HG02798 (cell line): Measurements from ENCODE around the gene DDX6.
A peak's percentile ranks its signal among the peaks of the same experiment; 100 is the strongest.
"Not testable (repeated sequence)": the region's sequence is repeated elsewhere in the genome, so short reads cannot be mapped to it uniquely, and the experiment has no call there.

Experiments used
- ATAC-seq: cut with Tn5 transposase; IDR thresholded peaks from one replicate; pipeline ENCODE4 v1.9.1; 2021; ENCODE audit warnings: mild to moderate bottlenecking; ENCODE audit not compliant: unreplicated experiment, poor library complexity

DDX6 gene, protein sequence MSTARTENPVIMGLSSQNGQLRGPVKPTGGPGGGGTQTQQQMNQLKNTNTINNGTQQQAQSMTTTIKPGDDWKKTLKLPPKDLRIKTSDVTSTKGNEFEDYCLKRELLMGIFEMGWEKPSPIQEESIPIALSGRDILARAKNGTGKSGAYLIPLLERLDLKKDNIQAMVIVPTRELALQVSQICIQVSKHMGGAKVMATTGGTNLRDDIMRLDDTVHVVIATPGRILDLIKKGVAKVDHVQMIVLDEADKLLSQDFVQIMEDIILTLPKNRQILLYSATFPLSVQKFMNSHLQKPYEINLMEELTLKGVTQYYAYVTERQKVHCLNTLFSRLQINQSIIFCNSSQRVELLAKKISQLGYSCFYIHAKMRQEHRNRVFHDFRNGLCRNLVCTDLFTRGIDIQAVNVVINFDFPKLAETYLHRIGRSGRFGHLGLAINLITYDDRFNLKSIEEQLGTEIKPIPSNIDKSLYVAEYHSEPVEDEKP

DNA sequence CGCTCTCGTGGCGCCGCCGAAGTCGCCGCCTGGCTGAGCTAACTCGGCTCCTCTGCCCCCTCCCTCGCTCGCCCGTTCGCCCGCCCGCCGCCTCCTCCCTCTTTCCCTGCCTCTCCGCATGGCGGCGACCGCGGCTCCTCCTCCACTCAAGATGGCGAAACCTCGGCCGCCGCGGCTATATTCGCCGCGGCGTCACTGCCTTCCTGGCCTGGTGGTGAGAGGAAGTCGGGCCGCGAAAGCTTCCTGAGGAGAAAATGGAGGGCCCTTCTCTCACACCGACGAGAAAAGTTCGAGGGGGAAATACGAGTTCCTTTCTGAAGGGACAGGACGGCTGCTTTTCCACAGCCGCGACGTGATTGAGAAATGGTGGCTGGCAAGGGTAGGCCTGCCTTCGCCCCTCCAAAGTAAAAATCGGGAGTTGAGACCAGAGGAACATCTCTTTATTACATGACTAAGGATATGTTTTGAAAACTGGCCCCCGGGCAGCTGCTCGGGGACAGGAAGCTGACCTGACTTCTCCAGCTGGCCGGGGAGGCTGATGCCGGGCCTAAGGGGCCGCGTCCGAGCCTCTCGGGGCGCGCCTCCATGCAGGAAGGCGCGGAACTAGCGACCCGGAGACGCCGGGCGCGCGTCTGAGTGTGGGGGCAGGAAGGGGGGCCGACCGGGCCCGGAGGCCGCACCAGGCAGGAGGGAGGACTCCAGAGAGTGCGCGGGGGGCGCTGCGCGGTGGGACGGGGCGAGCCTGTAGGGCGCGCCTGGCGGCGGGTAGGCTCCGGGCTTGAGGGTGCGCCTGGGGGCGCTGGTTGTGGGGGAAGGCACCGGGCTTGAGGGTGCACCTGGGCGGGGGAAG, at the start of gene DDX6:
Gene DDX6, minus strand, starts transcription at position 54 of the 850 bp plus-strand sequence. CDS start 4,913 bp downstream, outside the sequence.
- peak; percentile 49 for ATAC-seq

DNA sequence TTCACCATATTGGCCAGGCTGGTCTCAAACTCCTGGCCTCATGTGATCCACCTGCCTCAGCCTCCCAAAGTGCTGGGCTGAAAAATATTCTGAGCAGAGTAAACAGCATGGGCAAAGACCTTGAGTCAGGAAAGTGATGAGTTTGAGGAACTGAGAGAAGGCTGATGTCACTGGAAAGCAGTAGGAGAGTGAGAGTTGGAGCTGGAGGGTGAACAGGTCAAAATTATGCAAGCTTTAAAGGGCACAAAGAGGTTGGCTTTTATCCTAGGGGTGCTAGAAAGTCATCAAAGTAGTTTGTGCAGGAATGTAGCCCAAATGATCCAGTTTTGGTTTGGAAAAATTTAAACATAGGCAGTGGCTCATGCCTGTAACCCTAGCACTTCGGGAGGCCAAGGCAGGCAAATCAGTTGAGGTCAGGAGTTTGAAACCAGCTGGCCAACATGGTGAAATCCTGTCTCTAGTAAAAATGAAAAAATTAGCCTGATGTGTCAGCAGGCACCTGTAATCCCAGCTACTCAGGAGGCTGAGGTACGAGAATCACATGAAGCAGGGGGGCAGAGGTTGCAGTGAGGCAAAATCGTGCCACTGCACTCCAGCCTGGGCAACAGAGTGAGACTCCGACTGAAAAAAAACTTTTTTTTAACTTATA, 48.1 kb upstream of the DDX6 start:
- ATAC-seq: peak; percentile 74

DNA sequence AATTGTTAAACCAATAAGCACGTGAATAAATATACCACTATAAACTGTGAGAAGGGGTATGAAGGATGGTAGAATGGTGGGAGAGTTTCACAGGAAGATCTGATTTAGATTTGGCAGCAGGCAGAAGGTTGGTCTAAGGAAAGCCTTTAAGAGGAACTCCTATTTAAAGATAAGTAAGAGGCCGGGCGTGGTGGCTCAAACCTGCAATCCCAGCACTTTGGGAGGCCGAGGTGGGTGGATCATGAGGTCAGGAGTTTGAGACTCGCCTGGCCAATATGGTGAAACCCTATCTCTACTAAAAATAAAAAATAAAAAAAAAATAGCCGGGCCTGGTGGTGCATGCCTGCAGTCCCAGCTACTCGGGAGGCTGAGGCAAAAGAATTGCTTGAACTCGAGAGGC, 46.9 kb upstream of the DDX6 start:
- no peak for ATAC-seq

DNA sequence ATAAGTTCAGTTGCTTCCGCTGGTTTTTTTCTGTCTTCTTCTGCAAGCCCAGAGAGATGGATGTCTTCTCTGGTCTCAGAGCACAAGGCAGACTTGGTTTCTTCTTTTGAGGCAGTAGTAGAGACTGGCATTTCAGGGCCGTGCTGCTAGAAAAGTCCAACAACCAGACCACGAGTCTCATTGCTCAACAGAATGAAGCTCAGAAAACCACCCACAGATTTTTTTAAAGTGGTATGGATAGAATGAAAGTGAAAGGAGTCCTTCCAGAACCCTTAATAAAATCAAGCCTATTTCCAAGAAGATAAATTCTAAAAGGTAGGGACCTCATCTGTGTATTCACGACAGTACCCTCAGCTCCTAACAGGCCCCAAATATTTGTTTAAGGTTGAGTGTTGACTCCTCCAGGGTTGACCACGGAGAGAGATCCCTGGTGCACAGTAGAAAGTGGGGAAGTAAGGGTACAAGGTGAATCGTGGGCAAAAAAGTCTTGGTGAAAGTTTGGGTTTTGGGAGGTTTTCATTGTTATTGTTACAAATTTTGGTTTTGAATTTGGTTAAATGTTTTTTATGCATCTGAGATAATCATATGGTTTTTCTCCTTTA, 43.6 kb upstream of the DDX6 start:
- no peak for ATAC-seq

DNA sequence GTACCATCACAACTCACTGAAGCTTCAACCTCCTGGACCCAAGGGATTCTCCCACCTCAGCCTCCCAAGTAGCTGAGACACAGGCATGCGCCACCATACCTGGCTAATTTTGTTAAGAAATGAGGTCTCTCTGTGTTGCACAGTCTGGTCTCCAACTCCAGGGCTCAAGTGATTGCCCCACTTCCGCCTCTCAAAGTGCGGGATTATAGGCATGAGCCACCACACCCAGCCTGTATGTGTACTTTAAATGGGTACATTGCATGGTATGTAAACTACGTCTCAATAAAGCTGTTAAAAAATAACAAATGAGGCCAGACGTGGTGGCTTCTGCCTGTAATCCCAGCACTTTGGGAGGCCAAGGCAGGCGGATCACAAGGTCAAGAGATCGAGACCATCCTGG, 36.2 kb upstream of the DDX6 start:
- ATAC-seq: no peak

DNA sequence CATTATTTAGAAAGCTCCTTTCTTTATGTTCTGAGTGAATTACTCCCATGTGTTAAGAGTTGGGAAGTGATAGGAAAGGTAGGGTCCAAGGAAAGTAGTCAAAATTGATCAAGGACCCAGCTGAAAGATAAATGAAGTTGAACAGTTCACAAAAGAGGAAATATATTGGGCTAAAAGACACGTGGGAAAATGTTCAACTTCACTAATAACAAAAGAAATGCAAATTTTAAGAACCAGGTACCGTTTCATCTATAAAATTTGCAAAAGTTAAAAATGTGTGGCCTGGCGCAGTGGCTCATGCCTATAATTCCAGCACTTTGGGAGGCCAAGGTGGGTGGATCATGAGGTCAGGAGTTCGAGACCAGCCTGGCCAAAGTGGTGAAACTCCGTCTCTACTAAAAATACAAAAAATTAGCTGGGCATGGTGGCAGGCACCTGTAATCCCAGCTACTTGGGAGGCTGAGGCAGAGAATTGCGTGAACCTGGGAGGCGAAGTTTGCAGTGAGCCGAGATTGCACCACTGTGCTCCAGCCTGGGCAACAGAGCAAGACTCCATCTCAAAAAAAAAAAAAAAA, 32.1 kb upstream of the DDX6 start:
- not testable (repeated sequence) for ATAC-seq

DNA sequence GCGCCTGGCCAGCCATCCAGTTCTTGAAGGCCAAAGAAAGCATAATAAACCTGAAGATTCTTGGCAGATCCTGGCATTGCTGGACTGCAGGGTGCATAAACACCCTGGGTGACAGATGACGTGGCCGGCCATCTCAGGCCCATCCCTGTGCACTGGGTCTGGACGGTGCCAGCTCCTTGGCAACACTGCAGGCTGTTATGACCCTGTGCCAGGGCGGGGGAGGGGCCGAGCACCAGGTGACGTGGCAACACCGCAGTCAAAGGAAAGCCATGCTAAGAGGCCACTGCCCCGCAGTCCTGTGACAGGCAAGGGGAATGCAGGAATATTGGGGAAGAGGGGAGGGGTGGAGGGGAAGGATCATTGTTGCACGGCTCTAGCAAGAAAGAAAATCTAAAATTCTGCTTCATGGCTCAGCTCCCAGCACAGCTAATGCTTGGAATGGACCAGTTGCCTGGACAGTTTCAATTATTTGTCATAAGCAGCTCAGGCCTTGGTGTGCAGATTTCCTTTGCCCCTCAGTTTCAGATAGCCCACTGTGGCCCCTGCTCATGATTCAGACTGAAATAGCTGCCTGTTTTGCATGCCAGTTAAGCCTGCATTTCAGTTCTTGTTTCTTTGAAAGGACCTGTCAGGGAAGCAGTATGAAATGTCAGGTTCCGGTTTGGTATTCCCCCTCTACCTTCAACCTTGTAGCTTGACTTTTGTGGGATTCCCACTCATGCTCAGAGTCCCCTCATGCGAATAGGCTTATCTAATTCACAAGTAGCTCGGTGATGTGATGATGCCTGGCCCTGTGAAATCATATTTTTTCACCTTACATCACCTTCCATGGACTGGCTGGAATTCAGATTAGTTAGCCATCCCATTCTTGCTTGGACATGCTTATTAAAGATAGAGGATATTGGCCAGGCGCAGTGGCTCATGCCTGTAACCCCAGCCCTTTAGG, 29.7 kb upstream of the DDX6 start:
- peak; percentile 92 for ATAC-seq

DNA sequence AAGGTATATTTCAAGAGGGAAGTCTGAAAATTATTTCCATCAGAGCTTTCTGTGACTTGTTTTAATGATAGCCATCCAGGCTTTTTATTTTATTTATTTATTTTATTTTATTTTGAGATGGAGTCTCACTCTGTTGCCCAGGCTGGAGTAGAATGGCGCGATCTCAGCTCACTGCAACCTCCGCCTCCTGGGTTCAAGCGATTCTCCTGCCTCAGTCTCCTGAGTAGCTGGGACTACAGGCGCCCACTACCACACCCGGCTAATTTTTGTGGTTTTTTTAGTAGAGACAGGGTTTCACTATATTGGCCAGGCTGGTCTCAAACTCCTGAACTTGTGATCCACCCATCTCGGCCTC, 29.0 kb upstream of the DDX6 start:
- not testable (repeated sequence) for ATAC-seq

DNA sequence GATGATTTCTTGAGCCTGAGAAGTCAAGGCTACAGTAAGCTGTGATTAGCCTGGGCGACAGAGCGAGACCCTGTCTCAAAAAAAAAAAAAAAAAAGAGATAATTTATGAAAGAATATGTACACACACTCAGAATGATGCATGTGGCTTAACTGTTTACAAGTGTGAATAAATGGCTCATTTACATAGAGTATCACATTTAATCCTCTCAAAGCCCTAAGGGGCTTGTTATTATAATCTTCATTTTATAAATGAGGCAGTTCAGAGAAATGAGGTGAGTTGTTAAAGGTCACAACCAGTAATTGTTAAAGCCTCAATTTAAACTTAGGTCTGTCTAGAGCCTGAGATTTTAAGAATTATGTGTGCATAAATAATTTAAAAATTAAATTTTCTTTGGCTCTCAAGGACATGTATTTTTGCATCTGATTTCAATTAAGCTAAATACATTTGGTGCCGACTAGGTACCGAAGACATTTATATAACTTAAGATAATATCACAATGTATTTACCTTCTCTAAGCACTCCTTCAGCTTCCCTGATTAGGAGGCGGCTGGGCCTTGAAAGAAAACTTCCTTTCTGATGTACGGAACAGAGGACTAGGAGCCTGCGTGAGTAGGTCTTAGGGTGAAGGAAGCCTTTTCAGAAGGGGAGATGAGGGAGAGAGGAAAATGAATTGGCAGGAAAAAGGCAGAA, 28.5 kb upstream of the DDX6 start:
- ATAC-seq: no peak

DNA sequence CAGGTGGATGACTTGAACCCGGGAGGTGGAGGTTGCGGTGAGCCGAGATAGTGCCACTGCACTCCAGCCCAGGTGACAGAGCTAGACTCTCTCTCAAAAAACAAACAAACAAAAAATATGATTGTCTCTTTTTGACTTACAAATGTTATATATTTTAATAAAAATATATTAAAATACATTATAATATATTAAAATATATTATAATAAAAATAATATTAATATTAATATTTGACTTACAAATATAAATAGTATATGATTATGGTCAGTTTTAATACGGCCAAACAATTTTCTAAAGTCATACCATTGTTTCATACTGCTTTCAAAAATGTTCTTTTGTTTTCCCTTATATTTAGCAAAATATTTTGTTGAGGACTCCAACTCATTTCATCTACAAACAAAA, 27.2 kb upstream of the DDX6 start:
- ATAC-seq: no peak

DNA sequence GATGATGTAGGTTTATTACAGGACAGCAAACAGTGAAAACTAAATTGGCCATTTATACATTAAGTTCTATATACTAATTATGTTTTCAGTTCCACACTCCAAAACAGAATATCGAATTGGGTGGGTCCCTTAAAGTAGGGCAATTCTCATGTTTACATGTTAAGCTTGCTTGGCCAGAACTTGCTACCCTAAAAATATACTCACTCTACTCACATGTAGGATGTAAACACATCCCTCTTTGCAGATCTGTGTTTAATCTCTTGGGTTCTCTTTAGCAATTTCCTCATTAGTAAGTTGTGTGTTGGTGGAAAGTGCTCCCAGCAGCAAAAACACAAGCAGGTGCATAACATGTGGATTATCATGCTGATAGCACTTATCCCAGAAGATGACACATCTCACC, 22.6 kb upstream of the DDX6 start:
- ATAC-seq: no peak

DNA sequence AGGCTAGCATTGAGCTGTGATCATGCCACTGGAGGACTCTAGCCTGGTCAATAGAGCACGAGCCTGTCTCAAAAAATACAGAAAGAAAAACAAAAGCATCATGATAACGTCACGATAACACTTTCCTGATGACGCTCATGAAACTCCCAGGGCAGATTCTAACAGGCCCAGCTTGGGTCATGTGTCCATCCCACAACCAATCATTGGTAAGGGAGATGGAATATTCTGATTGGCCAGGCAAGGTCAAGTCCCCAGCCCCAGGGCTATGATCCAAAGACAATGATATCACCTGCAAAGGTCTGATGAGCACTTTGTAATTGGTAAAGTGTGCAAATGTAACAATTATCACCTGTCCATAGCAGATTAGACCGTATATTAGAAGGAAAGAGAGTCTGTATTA, 21.5 kb upstream of the DDX6 start:
- no peak for ATAC-seq

DNA sequence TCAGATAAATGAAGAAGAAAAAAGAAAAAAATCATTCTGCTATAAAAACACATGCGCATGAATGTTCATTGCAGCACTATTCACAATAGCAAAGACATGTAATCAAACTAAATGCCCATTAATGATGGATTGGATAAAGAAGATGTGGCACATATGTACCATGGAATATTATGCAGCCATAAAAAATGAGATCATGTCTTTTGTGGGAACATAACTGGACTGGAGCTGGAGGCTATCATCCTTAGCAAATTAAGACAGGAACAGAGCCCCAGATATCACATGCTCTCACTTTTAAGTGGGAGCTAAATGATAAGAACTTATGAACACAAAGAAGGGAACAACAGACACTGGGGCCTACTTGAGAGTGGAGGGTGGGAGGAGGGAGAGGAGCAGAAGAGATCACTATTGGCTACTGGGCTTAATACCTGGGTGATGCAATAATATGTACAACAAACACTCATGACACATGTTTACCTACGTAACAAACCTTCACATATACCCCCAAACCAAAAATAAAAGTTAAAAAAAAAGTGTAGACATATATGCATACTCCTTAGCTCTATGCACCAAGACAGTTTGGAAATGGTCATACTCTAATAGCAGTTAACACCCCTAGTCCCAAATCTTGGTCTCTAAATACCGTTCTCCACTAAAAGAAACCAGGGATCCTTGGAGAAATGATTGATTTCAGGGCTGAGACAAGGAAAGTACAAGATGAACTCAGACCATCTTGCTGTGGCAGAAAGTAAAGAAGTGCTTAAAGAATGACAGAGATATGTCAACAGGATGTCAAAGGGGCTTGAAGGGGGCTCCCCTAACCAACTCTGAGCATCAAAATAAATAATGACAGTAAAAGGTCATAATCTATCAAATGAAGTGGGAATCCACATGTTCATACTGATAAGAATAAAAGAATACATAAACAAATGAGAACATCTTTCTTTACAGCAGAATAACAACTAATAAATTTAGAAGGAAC, 17.1 kb upstream of the DDX6 start:
- no peak for ATAC-seq

DNA sequence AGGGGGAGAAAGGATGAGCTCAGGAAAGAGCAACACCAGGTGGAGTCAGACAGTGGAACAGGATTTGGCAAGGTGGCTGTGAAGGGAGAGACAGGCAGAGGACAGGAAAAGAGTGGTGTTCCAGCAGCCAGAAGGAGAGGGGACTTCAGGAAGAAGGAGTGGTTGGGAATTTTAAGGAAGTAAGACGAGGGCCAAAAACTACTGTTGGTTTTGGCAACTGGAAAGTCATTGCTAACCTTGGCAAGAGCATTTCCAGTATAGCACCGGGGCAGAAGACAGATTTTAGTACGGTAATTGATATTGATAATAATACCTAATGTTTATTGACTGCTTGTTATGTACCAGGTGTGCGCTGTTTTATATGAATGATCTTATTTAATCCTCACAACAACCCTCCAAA, 15.4 kb upstream of the DDX6 start:
- no peak for ATAC-seq

DNA sequence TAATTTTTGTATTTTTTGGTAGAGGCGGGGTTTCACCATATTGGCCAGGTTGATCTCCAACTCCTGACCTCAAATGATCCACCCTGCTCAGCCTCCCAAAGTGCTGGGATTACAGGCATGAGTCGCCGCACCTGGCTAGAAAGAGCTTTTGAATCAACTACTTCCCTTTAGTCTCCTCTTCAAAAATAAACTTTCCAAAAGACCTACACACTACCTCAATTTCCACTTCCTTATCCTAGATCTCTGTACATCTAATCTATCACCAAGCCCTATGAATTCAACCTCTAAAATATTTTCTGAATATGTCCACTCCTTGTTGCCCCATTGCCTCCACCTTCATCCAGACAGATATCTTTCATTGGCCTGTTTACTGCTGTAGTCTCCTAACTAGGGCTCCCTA, 13.1 kb upstream of the DDX6 start:
- ATAC-seq: no peak

DNA sequence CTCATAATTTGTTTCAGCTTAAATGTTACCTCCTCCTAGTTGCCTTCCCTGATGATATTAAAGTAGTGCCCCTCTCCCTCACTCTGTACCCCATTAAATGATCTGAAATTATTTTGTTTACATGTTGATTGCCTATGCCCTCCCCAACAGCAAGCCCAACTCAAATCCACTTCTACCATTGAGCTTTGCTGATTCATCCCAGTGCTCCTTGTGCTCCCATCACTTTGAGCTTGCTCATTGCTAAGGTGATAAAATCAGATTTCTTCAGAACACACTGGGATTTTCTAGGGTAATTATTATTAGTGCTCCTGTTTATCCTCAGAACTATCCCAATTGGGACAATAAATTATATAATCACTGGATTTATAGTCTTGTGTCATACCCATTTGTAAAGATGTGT, 8.4 kb upstream of the DDX6 start:
- no peak for ATAC-seq

DNA sequence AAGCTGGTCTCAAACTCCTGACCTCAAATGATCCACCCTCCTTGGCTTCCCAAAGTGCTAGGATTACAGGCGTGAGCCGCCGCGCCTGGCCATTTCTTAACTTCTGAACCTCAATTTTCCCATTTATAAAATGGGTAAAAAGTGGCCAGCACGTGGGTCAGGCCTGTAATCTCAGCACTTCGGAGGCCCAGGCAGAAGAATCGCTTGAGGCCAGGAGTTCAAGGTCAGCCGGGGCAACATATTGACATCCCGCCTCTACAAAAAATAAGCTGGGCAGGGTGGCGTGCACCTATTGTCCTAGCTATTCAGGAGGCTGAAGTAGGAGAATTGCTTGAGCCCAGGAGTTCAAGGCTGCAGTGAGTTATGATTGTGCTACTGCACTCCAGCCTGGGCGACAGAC, 6.5 kb upstream of the DDX6 start:
- no peak for ATAC-seq
